ENCODE measurements around the gene RDX.
"Not testable (repeated sequence)": the region's sequence is repeated elsewhere in the genome, so short reads cannot be mapped to it uniquely, and the experiment has no call there.

The RDX gene

DNA sequence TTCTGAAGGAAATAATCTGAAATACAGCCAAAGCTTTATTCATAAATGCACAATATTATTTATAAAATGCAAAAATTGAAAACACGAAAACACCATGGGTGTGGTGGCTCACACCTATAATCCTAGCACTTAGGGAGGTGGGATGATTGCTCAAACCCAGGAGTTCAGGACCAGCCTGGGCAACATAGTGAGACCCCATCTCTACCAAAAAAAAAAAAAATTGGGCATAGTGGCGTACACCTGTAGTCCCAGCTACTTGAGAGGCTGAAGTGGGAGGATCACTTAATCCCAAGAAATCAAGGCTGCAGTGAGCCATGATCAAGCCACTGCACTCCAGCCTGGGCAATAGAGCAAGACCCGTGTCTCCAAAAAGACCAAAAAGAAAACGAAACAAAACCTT lies 5.2 kb upstream of the RDX start:
- no peak overlapping the region for H3K9ac ChIP-seq (ENCODE audit: low read depth, low read length)
- H3K36me3 ChIP-seq (ENCODE audit: insufficient read depth, low read depth, low read length): no peaks in the 10 kb centered on the region
- no peaks in the 10 kb centered on the region for H3K9me3 ChIP-seq (ENCODE audit: insufficient read depth, low read depth, low read length)
- no peak overlapping the region for H3K4me3 ChIP-seq (ENCODE audit: low read length)
- no peak overlapping the region for H3K27ac ChIP-seq (ENCODE audit: low read length)
- no peaks in the 10 kb centered on the region for H3K27me3 ChIP-seq (ENCODE audit: insufficient read depth, low read length)
- H3K4me1 ChIP-seq (ENCODE audit: insufficient read depth, low read length): peaks cover 14% of the 10 kb centered on the region

DNA sequence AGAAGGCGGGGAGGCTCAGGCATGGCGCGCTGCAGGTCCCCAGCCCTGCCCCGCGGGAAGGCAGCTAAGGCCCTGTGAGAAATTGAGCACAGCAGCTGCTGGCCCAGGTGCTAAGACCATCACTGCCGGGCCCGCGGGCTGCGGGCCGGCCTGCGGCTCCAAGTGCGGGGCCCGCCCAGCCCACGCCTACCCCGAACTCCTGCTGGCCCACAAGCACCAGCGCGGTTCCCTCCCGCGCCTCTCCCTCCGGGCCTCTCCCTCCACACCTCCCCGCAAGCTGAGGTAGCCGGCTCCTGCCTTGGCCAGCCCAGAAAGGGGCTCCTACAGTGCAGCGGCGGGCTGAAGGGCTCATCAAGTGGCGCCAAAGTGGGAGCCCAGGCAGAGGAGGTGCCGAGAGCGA lies 4.6 kb upstream of the RDX start:
- Histone ChIP-seq H3K4me1 (ENCODE audit: insufficient read depth, low read length) (peaks cover 14% of the 10 kb centered on the region), H3K36me3 (ENCODE audit: insufficient read depth, low read depth, low read length) (no peaks in the 10 kb centered on the region), H3K9me3 (ENCODE audit: insufficient read depth, low read depth, low read length) (no peaks in the 10 kb centered on the region), H3K27ac (ENCODE audit: low read length) (no peak overlapping the region), H3K9ac (ENCODE audit: low read depth, low read length) (no peak overlapping the region), H3K27me3 (ENCODE audit: insufficient read depth, low read length) (no peaks in the 10 kb centered on the region), H3K4me3 (ENCODE audit: low read length) (no peak overlapping the region)

DNA sequence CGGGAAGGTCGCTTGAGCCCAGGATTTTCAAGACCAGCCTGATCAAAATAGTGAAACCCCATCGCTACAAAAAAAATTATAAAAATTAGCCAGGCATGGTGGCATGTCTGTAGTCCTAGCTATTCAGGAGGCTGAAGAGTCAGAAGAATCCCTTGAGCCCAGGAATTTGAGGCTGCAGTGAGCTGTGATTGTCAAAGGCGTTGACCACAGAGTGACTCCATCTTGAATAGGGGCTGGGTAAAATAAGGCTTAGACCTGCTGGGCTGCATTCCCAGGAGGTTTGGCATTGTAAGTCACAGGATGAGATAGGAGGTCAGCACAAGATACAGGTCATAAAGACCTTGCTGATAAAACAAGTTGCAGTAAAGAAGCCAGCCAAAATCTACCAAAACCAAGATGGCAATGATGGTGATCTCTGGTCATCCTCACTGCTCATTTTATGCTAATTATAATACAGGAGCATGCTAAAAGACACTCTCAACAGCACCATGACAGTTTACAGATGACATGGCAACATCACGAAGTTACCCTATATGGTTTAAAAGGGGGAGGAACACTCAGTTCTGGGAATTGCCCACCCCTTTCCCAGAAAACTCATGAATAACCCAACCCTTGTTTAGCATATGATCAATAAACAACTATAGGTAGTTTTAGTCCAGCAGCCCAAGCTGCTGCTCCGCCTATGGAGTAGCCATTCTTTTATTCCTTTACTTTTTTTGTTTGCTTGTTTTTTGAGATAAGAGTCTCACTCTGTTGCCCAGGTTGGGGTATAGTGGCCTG lies 2.8 kb upstream of the RDX start:
- Histone ChIP-seq H3K4me1 (ENCODE audit: insufficient read depth, low read length) (peaks cover 25% of the 10 kb centered on the region), H3K9me3 (ENCODE audit: insufficient read depth, low read depth, low read length) (no peaks in the 10 kb centered on the region), H3K27ac (ENCODE audit: low read length) (no peak overlapping the region), H3K27me3 (ENCODE audit: insufficient read depth, low read length) (no peaks in the 10 kb centered on the region), H3K9ac (ENCODE audit: low read depth, low read length) (no peak overlapping the region), H3K36me3 (ENCODE audit: insufficient read depth, low read depth, low read length) (no peaks in the 10 kb centered on the region), H3K4me3 (ENCODE audit: low read length) (no peak overlapping the region)

DNA sequence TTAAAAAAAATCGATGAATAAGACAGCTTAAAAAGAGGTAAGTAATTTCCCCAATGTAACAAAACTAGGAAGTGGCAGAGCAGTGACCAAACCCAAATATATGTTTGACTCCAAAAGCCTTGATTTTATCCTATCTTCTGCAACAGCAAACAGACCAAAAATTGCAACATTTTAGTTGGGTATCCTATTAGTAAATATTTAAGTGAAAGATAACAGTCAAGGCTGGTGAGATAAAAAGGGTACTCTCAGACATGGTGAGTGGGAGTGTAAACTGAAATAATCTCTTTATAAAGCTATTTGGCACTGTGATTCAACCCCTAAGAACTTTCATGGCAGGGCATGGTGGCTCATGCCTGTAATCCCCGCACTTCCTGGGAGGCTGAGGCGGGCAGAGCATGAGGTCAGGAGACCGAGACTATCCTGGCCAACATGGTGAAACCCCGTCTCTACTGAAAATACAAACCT lies 1.9 kb upstream of the RDX start:
- no peak overlapping the region for H3K9ac ChIP-seq (ENCODE audit: low read depth, low read length)
- no peak overlapping the region for H3K27ac ChIP-seq (ENCODE audit: low read length)
- no peaks in the 10 kb centered on the region for H3K9me3 ChIP-seq (ENCODE audit: insufficient read depth, low read depth, low read length)
- no peak overlapping the region for H3K4me3 ChIP-seq (ENCODE audit: low read length)
- peaks cover 30% of the 10 kb centered on the region for H3K4me1 ChIP-seq (ENCODE audit: insufficient read depth, low read length)
- no peaks in the 10 kb centered on the region for H3K27me3 ChIP-seq (ENCODE audit: insufficient read depth, low read length)
- H3K36me3 ChIP-seq (ENCODE audit: insufficient read depth, low read depth, low read length): no peaks in the 10 kb centered on the region

DNA sequence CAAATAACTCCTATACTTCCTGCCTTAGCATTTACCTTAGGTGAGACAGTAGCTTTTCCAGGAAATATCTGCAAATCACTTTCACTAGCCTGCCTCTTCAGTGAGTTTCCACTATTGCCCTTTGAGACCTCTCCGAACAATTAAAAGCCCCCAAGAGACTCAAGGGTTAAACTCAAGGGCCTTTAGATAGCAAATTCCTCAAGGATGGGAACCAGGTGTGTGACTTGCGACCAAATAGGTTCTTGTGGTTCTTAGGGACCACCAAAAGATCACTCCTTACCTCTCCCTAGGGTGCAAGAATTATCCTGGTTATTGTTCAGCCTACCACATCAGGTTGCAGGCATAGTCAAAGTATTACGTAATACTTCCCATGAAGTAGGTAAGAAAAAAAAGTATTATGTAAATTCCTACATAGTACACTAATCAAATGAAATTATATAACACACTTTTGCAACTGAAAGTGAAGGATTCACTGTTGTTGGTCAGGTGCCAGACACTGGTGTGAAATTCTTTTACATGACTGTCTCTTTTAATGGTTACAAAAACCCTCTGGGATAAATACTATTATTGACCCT lies 1.4 kb upstream of the RDX start:
- peak overlapping the region; percentile 66; the same call in 1 of the 2 replicates for H3K4me3 ChIP-seq (ENCODE audit: low read length)
- H3K4me1 ChIP-seq (ENCODE audit: insufficient read depth, low read length): peaks cover 34% of the 10 kb centered on the region
- no peaks in the 10 kb centered on the region for H3K36me3 ChIP-seq (ENCODE audit: insufficient read depth, low read depth, low read length)
- H3K9ac ChIP-seq (ENCODE audit: low read depth, low read length): peak overlapping the region; percentile 55; the same call in 1 of the 2 replicates
- H3K27me3 ChIP-seq (ENCODE audit: insufficient read depth, low read length): no peaks in the 10 kb centered on the region
- no peaks in the 10 kb centered on the region for H3K9me3 ChIP-seq (ENCODE audit: insufficient read depth, low read depth, low read length)
- no peak overlapping the region for H3K27ac ChIP-seq (ENCODE audit: low read length)

DNA sequence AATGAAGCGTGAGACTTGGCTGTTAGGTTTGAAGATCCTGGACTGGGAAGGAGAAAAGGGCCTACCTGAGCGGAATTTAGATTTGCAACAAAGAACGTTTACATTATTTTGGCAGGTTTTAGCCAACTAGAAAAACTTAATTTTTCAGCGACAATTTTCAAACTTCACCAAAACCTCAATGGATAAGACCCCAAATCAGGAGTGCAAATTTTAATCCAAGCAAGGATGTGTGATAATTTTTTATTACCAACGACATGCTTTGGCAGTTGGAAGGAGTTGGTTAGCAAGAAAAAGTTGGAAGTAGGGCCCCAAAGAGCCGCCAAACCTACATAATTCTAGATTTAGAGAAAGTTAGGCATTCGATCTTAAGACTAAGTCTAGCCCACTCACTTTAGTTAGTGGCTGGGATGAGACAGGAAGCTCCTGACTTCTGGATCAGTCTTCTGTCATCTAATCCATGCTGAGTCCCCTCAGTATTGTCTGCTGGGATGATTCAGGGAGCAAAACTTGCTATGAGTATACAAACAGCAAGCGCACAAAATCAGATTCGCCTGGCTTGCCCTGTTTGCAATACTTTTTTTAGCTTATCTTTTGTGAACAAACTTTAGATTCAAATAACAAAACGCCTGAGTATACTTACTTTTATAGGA lies 787 bp upstream of the RDX start:
- H3K4me3 ChIP-seq (ENCODE audit: low read length): peak overlapping the region; percentile 66
- no peaks in the 10 kb centered on the region for H3K9me3 ChIP-seq (ENCODE audit: insufficient read depth, low read depth, low read length)
- no peak overlapping the region for H3K27ac ChIP-seq (ENCODE audit: low read length)
- no peaks in the 10 kb centered on the region for H3K27me3 ChIP-seq (ENCODE audit: insufficient read depth, low read length)
- H3K36me3 ChIP-seq (ENCODE audit: insufficient read depth, low read depth, low read length): no peaks in the 10 kb centered on the region
- peaks cover 34% of the 10 kb centered on the region for H3K4me1 ChIP-seq (ENCODE audit: insufficient read depth, low read length)
- H3K9ac ChIP-seq (ENCODE audit: low read depth, low read length): peak overlapping the region; percentile 55; the same call in 1 of the 2 replicates

DNA sequence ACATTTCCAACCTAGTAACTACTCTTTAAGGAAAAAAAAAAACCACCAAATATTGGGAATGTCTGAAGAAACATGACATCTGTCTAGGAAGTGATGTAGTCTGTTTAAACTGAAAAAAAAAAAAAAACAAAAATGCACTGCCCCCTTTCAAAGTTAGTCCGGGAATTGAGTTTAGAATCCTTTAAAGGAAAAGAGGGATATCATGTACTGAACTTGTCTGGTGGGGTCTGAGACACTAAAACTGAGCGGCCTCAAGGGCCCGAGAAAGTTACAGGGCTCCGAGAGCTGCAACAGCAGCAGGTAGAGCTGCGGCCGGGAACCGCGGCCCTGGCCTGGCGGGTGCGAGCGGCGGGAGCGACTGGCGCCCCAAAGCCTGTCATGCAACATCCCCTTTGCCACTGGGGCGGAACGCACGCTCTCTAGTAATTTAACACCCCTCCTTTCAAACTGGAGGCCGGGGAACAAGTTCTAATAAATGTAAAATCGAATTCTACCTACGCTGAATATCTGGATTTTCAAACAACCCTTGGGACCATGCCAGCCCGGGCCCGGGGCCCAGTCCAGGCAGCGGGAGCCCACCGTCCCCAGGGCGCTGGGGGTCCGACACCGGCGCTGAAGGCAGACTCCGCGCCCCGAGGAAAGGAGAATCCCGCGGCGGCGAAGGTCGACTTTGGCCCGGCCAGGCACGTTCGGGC lies 736 bp downstream of the RDX start:
- Histone ChIP-seq H3K9me3 (ENCODE audit: insufficient read depth, low read depth, low read length) (no peaks in the 10 kb centered on the region), H3K27me3 (ENCODE audit: insufficient read depth, low read length) (no peaks in the 10 kb centered on the region), H3K27ac (ENCODE audit: low read length) (peak overlapping the region; percentile 88)

DNA sequence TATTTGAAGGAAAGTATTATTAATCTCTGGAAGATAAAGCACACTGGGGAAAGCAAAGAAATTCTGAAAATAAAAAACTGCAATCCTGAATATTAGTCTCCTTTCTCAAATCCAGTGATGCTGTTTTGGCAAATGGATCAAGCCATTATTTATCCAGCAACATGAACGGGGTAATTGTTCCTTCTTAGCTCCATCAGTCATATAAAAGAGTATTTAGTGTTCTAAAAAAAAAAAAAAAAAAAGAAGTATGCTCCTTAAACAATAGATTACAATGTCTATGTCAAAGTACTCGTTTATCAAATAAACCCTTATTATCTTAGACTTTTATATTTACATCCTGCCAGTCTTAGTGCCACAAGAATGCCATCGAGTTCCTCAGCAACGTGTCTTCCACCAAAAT lies 1.3 kb downstream of the RDX start:
- no peaks in the 10 kb centered on the region for H3K9me3 ChIP-seq (ENCODE audit: insufficient read depth, low read depth, low read length)
- H3K4me3 ChIP-seq (ENCODE audit: low read length): peak overlapping the region; percentile 95
- peak overlapping the region; percentile 94; the same call in 1 of the 2 replicates for H3K9ac ChIP-seq (ENCODE audit: low read depth, low read length)
- no peak overlapping the region for H3K27ac ChIP-seq (ENCODE audit: low read length)
- H3K4me1 ChIP-seq (ENCODE audit: insufficient read depth, low read length): peaks cover 34% of the 10 kb centered on the region
- no peaks in the 10 kb centered on the region for H3K27me3 ChIP-seq (ENCODE audit: insufficient read depth, low read length)
- no peaks in the 10 kb centered on the region for H3K36me3 ChIP-seq (ENCODE audit: insufficient read depth, low read depth, low read length)

More for the DNA sequence above, 736 bp downstream of the RDX start:
- Histone ChIP-seq H3K4me3 (ENCODE audit: low read length) (peak overlapping the region; percentile 95), H3K9ac (ENCODE audit: low read depth, low read length) (peak overlapping the region; percentile 94; the same call in 1 of the 2 replicates), H3K4me1 (ENCODE audit: insufficient read depth, low read length) (peaks cover 34% of the 10 kb centered on the region), H3K36me3 (ENCODE audit: insufficient read depth, low read depth, low read length) (no peaks in the 10 kb centered on the region)

DNA sequence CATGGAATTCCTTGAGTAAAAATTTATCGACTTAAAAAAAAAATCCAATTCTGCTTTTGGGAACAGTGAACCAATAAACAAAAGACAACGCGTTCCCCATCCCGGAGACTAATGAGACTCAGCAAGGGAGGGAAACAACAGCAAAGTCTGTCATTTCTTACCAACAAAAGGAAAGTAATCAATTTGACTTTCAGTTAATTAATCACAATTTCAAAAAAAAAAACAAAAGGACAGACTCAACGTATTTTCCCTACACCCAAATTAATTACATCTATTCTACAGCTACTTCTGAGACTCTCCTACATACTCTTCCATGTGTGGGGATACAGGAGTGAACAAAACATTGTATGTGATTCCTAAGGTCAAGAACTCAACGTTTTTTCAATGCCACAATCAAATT lies 1.9 kb downstream of the RDX start:
- Histone ChIP-seq H3K36me3 (ENCODE audit: insufficient read depth, low read depth, low read length) (no peaks in the 10 kb centered on the region), H3K27ac (ENCODE audit: low read length) (no peak overlapping the region), H3K9me3 (ENCODE audit: insufficient read depth, low read depth, low read length) (no peaks in the 10 kb centered on the region), H3K27me3 (ENCODE audit: insufficient read depth, low read length) (no peaks in the 10 kb centered on the region), H3K9ac (ENCODE audit: low read depth, low read length) (peak overlapping the region; percentile 94; the same call in 1 of the 2 replicates), H3K4me3 (ENCODE audit: low read length) (peak overlapping the region; percentile 95), H3K4me1 (ENCODE audit: insufficient read depth, low read length) (peaks cover 34% of the 10 kb centered on the region)

DNA sequence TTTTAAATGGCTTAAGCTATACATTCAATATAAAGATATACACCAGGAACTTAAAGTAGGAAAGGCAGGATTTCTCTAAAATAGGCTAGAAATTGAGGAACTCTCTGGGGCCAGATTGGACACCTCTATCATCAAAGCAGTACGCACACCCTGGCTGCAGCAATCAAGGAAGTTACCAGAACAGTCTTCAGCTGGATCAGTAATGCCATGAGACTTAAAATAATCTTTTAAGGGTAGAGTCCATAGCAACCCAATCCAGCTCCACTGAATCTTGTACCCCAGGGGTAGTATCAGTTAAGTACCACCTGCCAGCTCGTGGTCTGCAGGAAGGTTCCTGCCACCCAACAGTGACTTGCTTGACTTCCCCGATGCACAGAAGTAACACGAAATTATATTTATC lies 3.0 kb downstream of the RDX start:
- Histone ChIP-seq H3K4me1 (ENCODE audit: insufficient read depth, low read length) (peaks cover 34% of the 10 kb centered on the region), H3K4me3 (ENCODE audit: low read length) (peak overlapping the region; percentile 30; the same call in 1 of the 2 replicates), H3K27me3 (ENCODE audit: insufficient read depth, low read length) (no peaks in the 10 kb centered on the region), H3K27ac (ENCODE audit: low read length) (no peak overlapping the region), H3K36me3 (ENCODE audit: insufficient read depth, low read depth, low read length) (no peaks in the 10 kb centered on the region), H3K9ac (ENCODE audit: low read depth, low read length) (no peak overlapping the region; the same call in 1 of the 2 replicates), H3K9me3 (ENCODE audit: insufficient read depth, low read depth, low read length) (no peaks in the 10 kb centered on the region)

DNA sequence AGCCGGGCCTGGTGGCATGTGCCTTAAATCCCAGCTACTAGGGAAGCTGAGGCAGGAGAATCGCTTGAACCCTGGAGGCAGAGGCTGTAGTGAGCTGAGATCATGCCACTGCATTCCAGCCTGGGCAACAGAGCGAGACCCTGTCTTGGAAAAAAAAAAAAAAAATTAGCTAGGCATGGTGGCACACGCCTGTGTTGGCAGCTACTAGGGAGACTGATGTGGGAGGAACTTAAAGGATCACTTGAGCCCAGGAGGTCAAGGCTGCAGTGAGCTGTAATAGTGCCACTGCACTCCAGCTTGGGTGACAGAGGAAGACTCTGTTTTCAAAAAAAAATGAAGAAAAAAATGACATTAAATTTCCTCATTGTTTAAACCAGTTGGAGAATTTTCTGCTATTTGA lies 4.3 kb downstream of the RDX start:
- H3K27me3 ChIP-seq (ENCODE audit: insufficient read depth, low read length); H3K4me3 ChIP-seq (ENCODE audit: low read length); H3K36me3 ChIP-seq (ENCODE audit: insufficient read depth, low read depth, low read length); H3K27ac ChIP-seq (ENCODE audit: low read length); H3K9me3 ChIP-seq (ENCODE audit: insufficient read depth, low read depth, low read length); H3K9ac ChIP-seq (ENCODE audit: low read depth, low read length): not testable (repeated sequence)
- H3K4me1 ChIP-seq (ENCODE audit: insufficient read depth, low read length): peaks cover 26% of the 10 kb centered on the region

Data from iPS-20b (cell line).